Activated naive CD8-positive, alpha-beta T cell treated with anti-CD3 and anti-CD28 coated beads, Interleukin-2, amount 10 ng/mL, durations not matched to agents 7 days and 5 days (primary cell): Measurements from ENCODE around the gene NCMAP. TPM values are rescaled to one million over a fixed set of nuclear protein-coding genes. Genes with fewer than 3 reads are reported as not detected.

Experiments
- ATAC-seq: fragments of 150-1000 bp; cut with Tn5 transposase; one replicate; pipeline ENCODE4 v1.10.0; 2021; ENCODE audit warnings: low read depth, moderate library complexity
- POLR2A ChIA-PET: fragments of 350-600 bp; sonication (Branson Sonifier 250); formaldehyde crosslinking; loops from one replicate; lab custom pipeline; 2021; ENCODE audit warnings: antibody characterized with exemption; lab: Charles Lee
- DNase-seq: peaks from one replicate; pipeline ENCODE4 v3.0.0; 2021
- H3K27ac Mint-ChIP-seq: one replicate; pipeline ENCODE4 v1.8.0; 2022; ENCODE audit warnings: mild to moderate bottlenecking, mixed read lengths
- H3K27me3 Mint-ChIP-seq: one replicate; pipeline ENCODE4 v1.8.0; 2022; ENCODE audit warnings: mild to moderate bottlenecking, moderate library complexity, mixed read lengths
- H3K36me3 Mint-ChIP-seq: one replicate; pipeline ENCODE4 v1.8.0; 2021; ENCODE audit warnings: mild to moderate bottlenecking, mixed read lengths
- H3K4me1 Mint-ChIP-seq: one replicate; pipeline ENCODE4 v1.8.0; 2021; ENCODE audit warnings: mixed read lengths
- H3K4me3 Mint-ChIP-seq: one replicate; pipeline ENCODE4 v1.8.0; 2022; ENCODE audit warnings: mild to moderate bottlenecking, moderate library complexity, mixed read lengths
- H3K9me3 Mint-ChIP-seq: one replicate; pipeline ENCODE4 v1.8.0; 2021; ENCODE audit warnings: mixed read lengths
- total RNA-seq, 2 experiments: library from RNA; stranded (reverse); gene quantifications; one replicate each; pipeline ENCODE4 v1.2.3, GENCODE V29; 2021

Gene NCMAP
- total RNA-seq, 2 experiments from 2014 or later, result 0.19 to 0.23 TPM

DNA sequence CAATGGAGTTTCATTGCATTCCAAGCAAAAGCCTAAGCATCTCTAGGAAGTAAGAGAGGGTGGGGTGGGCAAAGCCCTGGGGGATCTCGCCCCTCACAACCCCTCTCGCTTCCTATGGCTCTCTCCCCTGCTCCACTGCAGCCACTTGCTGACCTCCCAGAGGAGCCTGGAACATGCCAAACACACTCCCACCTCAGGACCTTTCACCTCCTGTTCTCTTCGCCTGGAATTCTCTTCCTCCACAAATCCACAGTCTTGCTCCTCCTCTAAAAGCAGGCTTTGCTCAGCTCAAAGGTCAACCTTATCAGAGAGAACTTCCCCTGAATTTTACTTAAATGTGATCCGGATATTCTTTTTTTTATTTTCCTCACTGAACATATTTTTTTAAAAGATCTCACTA lies 66.3 kb downstream of the NCMAP start:
- Mint-ChIP-seq H3K4me1 (no peaks in the 10 kb centered on the region), H3K27ac (no peak overlapping the region), H3K9me3 (no peaks in the 10 kb centered on the region), H3K27me3 (peaks cover 26% of the 10 kb centered on the region), H3K4me3 (no peak overlapping the region), H3K36me3 (no peaks in the 10 kb centered on the region)
- DNase-seq (no peak), ATAC-seq (no peak)
- POLR2A ChIA-PET, result no interaction called here

DNA sequence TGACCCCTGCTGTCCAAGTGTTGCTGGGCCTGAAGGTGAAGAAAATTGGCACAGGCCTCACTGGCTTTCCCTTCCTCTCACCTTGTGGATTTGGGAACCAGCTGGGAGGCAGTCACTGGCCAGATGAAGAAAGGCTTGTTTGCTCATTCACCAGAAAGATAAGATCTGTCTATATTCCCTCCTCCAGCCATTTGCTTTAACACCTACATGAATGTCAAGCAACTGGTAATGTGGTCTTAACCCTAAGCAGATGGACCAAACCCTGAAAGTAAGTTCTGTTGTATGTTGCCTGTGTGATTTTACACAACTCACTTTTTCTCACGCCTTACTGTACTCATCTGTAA lies 76.9 kb downstream of the NCMAP start:
- peaks cover 3% of the 10 kb centered on the region for H3K4me1 Mint-ChIP-seq
- H3K9me3 Mint-ChIP-seq, result no peaks in the 10 kb centered on the region
- POLR2A ChIA-PET, result no interaction called here
- no peak overlapping the region for H3K4me3 Mint-ChIP-seq
- no peaks in the 10 kb centered on the region for H3K36me3 Mint-ChIP-seq
- H3K27me3 Mint-ChIP-seq, result peaks cover 27% of the 10 kb centered on the region
- DNase-seq (no peak), ATAC-seq (no peak)
- H3K27ac Mint-ChIP-seq, result no peak overlapping the region

DNA sequence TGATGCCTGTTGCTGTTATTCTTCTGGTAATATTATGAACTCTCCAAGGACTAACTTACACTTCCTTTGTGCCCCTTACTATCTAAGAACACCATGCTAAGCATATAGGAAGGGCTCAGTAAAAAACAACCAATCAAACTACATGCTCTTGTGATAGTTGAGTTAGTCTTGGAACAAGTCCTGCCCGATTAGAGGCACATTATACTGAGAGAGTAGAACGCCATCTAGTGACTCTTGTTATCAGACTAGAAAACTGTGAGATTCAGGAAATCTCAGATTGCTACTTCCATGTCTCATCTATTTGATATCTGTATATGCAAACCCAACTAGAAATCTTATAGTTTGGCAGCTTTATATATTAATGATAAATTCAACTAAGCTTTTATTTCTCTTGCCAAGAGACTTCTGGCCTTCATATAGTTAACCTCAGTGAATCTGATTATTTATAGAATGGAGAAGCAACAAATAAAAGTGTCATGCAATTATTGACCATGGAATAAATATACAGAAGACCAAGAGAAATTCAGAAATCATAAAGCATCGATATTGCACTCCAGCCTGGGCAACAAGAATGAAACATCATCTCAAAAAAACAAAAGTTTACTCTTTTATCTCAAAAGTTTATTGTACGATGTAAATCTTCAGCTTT lies 79.4 kb downstream of the NCMAP start:
- no peak overlapping the region for H3K4me3 Mint-ChIP-seq
- POLR2A ChIA-PET, result no interaction called here
- peak; percentile 82 for ATAC-seq
- no peaks in the 10 kb centered on the region for H3K9me3 Mint-ChIP-seq
- no peak overlapping the region for H3K27ac Mint-ChIP-seq
- no peak for DNase-seq
- H3K4me1 Mint-ChIP-seq, result peaks cover 3% of the 10 kb centered on the region
- peaks cover 20% of the 10 kb centered on the region for H3K27me3 Mint-ChIP-seq
- no peaks in the 10 kb centered on the region for H3K36me3 Mint-ChIP-seq

DNA sequence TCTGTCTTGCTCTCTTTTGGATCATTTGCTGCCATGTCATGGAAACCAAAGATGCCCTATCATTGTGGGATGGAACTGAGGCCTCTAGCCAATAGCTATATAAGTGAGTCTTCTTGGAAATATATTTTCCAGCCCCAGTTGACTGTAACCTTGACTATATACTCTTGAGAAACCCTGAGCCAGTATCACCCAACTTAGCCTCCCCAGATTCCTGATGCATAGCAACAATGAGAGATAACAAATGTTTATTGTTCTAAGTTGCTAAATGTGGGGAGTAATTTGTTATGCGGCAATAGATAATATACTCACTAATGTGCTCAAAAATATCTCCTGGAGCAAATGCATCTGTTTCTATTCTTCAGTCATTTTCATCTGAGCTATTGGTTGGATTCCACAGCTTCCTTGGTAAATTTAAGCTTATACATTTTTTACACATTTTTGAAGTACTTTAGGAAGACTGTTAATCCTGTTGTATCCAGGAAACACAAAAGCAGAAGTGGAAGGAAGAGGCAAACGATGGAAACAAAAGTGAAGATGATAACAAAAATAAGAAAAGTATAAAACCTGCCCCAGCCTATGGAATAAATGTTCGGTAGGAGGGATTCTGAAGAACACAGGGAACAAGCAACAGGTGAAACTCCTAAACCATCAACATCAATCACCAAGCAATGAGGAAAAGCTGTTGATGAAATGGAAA lies 80.9 kb downstream of the NCMAP start:
- ATAC-seq (no peak), DNase-seq (no peak)
- Mint-ChIP-seq H3K4me3 (no peak overlapping the region), H3K9me3 (no peaks in the 10 kb centered on the region), H3K4me1 (peaks cover 10% of the 10 kb centered on the region), H3K27me3 (peaks cover 9% of the 10 kb centered on the region), H3K27ac (no peak overlapping the region), H3K36me3 (no peaks in the 10 kb centered on the region)
- POLR2A ChIA-PET, result no interaction called here

DNA sequence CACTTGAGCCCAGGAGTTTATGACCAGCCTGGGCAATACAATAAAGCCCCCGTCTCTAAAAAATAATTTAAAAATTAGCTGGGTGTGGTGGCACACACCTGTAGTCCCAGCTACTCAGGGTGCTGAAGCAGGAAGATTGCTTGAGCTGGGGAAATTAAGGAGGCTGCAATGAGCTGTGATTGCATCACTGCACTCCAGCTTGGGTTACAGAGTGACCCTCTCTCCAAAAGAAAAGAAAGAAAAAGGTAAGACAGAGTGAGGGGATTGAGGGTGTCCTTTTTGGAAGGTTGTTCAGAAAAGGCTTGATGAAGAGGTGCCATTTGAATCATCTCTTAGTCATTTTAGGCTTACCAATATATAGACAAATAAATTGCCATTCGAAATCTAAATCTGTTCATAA lies 83.2 kb downstream of the NCMAP start:
- POLR2A ChIA-PET, result interaction anchor here (0.9 kb wide), 1 partner anchor 107 kb away, joined by 3 read pairs; no protein-coding TSS in a partner anchor
- H3K4me1 Mint-ChIP-seq, result peaks cover 11% of the 10 kb centered on the region
- no peak for DNase-seq
- H3K9me3 Mint-ChIP-seq, result no peaks in the 10 kb centered on the region
- peaks cover 5% of the 10 kb centered on the region for H3K27me3 Mint-ChIP-seq
- no peak for ATAC-seq
- peak overlapping the region; percentile 0 for H3K27ac Mint-ChIP-seq
- H3K4me3 Mint-ChIP-seq, result no peak overlapping the region
- H3K36me3 Mint-ChIP-seq, result no peaks in the 10 kb centered on the region

DNA sequence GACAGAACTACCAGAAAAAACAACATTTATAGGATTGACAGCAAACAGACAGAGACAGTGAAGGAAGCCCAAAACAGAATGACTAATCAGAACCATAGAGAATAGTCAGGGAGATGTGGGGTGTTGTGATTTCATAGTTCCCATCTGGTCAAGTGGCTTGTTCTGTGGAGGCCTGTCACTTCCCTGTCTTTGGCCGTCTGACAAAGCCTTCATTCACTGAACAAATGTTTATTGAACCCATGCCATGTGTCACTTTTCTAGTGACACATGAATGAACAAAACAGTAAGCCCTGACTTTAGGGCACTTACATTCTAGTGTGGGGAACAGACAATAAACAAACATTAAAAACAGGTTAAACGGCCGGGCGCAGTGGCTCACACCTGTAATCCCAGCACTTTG lies 84.0 kb downstream of the NCMAP start:
- DNase-seq (no peak), ATAC-seq (no peak)
- Mint-ChIP-seq H3K27ac (no peak overlapping the region), H3K27me3 (peaks cover 5% of the 10 kb centered on the region), H3K4me3 (no peak overlapping the region), H3K4me1 (peaks cover 19% of the 10 kb centered on the region), H3K9me3 (no peaks in the 10 kb centered on the region), H3K36me3 (peaks cover 3% of the 10 kb centered on the region)
- POLR2A ChIA-PET, result interaction anchor here (0.6 to 1.1 kb wide), 2 partner anchors 317 to 449 kb away, joined by 3 read pairs; no protein-coding TSS in a partner anchor

DNA sequence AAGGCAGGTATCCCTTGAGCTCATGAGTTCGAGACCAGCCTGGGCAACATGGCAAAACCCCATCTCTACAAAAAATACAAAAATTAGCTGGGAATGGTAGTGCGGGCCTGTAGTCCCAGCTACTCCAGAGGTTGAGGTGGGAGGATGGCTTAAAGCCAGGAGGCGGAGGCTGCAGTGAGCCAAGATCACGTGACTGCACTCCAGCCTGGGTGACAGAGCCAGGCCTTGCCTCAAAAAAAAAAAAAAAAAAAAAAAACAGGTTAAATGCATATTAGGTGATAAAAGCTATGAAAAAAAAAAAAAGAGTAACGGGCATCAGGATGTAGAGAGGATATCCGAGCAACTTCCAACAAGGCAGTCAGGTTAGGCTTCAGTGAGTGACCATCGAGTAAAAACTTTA lies 84.4 kb downstream of the NCMAP start:
- POLR2A ChIA-PET, result interaction anchor here (0.6 to 1.1 kb wide), 2 partner anchors 318 to 449 kb away, joined by 3 read pairs; no protein-coding TSS in a partner anchor
- DNase-seq (no peak), ATAC-seq (no peak)
- Mint-ChIP-seq H3K27ac (no peak overlapping the region), H3K9me3 (no peaks in the 10 kb centered on the region), H3K4me3 (no peak overlapping the region), H3K36me3 (peaks cover 5% of the 10 kb centered on the region), H3K27me3 (peaks cover 5% of the 10 kb centered on the region), H3K4me1 (peaks cover 21% of the 10 kb centered on the region)

DNA sequence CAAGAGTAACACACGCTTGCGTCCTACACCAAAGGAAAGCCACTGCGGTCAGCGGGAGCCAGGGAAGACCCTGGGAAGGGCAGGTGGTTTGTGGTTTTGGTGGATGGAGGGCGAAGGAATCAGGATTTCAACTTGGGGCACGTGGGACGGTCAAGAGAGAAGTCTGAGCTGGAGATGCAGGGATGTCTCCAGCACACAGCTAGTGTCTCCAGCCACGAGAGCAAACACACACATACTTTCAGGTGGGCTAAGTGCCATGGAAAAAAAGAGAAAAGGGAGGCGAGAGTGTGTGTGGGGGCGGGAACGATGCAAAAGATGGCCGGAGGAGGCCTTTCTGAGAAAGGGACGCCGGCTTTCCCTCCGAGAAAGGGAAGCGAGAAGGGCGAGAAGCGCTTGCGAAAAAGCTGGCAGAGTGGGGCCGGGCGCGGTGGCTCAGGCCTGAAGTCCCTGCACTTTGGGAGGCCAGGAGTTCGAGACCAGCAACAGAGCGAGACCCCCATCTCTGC lies 85.8 kb downstream of the NCMAP start:
- DNase-seq (peak; percentile 58), ATAC-seq (no peak)
- no peaks in the 10 kb centered on the region for H3K9me3 Mint-ChIP-seq
- peaks cover 27% of the 10 kb centered on the region for H3K4me1 Mint-ChIP-seq
- no peaks in the 10 kb centered on the region for H3K27me3 Mint-ChIP-seq
- H3K4me3 Mint-ChIP-seq, result peak overlapping the region; percentile 93
- POLR2A ChIA-PET, result interaction anchor here (0.6 to 2.2 kb wide), 6 partner anchors 59 to 591 kb away, joined by 3 to 14 read pairs (median 4); partner anchors contain the start of genes NIPAL3, RCAN3 and SYF2
- peak overlapping the region; percentile 97 for H3K27ac Mint-ChIP-seq
- peaks cover 8% of the 10 kb centered on the region for H3K36me3 Mint-ChIP-seq

DNA sequence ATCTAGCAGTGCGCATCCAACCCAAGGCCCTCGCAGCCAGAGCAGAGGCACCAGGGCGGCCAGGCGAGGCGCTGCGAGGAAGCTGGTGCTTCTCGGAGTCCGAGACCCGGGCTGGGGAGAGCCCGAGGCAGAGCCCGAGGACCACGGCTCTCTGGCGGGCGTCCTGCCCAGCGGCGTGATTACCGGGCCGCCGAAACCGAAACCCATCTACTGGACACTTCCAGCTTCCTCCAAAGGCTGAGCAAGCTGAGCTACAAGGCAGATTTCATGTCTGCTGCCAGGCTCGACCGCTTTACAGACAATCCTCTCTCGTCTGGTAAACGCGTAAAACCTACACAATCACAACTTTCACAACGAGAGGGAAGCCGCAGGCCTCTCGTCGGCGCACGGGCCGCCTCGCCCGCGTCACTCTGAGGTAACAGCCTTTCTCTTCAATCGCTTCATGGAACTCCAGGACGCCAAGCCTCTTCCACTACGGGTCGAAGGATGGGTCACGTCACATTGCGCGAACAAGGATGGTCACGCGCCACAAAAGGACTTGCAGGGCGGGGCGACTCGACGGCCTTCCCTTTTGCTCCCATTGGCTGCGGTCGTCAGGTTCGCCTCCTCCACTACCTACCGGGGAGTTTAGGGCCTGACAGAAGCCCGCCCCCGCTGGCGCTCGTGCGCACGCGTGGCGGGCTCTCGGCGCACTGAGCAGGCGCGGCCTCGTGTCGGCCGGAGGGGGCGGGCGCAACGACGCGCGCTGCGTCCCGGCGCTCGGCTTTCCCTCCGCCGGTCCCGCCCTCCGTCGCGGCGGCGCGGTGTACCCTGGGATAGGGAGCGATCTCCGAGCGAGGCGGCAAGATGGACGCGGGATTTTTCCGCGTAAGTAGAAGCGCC lies 86.8 kb downstream of the NCMAP start, which contains the start of gene SRRM1:
Gene SRRM1 (plus strand): TSS at position 822 of the 882 bp plus-strand sequence. CDS start 25 bp downstream, at position 847.
- POLR2A ChIA-PET, result interaction anchor here (0.5 to 2.2 kb wide), 11 partner anchors 56 to 892 kb away, joined by 3 to 14 read pairs (median 3); partner anchors contain the start of genes CLIC4, NIPAL3, RCAN3 and RSRP1

DNA sequence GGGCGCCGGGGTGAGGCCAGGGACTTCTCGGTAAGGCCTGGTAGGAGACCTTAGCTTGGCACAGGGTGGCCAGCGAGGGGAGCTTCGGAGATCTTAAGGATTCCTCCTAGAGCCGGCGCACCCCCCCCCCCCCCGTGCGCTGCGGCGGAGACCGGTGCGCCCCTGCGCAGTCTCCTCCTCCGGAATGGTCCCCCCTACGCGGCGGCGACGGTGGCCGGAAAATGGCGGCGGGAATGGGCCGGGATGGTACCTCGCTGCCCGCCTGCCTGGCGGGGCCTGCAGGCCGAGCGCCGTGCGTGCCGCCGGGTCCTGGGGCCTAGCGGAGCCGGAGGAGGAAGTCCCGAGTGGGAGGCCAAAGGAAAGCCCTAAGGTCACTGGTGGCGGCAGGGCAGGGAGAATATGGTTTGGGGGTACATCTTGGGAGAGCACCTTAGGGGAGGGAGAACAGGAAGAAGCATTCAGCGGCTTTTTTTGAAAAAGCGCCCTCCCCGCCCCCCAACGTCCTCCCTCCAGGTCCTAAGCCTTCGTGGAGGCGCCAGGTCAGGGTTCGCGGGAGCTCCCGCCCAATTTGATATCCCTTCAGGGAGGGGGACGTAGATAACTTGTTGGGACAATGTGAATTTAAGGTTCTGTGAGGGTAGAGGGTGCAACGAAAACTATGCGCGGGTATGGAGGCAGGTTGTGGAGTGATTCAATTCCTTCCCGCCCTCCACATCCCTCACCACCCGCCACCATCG lies 87.6 kb downstream of the NCMAP start:
- H3K4me3 Mint-ChIP-seq, result peak overlapping the region; percentile 93
- H3K36me3 Mint-ChIP-seq, result peaks cover 16% of the 10 kb centered on the region

More for the DNA sequence above, 86.8 kb downstream of the NCMAP start, which contains the start of gene SRRM1:
- Mint-ChIP-seq H3K4me3 (peak within 1 kb of the TSS; percentile 93), H3K27me3 (no peaks in the 10 kb centered on the region), H3K36me3 (peaks cover 14% of the 10 kb centered on the region), H3K9me3 (no peaks in the 10 kb centered on the region), H3K27ac (peak within 1 kb of the TSS; percentile 97), H3K4me1 (peaks cover 27% of the 10 kb centered on the region)
- peak; percentile 98 for DNase-seq
- peak; percentile 95 for ATAC-seq

DNA sequence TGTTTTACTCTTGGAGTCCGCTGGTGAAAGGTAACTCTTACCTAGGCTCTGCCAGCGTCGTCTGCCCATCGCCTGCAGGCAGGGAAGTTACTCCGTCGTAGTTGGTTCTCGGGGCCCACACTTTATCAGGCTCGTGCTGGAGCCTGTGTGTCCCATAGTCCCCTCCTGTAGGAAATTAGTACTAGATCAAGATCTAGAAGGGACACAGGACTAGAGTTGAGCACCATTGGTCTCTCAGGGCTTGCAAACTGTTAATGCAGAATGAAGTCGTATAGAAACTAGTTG lies 88.2 kb downstream of the NCMAP start:
- POLR2A ChIA-PET, result interaction anchor here (0.7 kb wide), 1 partner anchor 10 kb away, joined by 3 read pairs; no protein-coding TSS in a partner anchor
- Mint-ChIP-seq H3K9me3 (no peaks in the 10 kb centered on the region), H3K27me3 (no peaks in the 10 kb centered on the region), H3K4me1 (peaks cover 29% of the 10 kb centered on the region), H3K4me3 (peak overlapping the region; percentile 93), H3K27ac (peak overlapping the region; percentile 85), H3K36me3 (peaks cover 21% of the 10 kb centered on the region)
- ATAC-seq, result no peak
- DNase-seq, result no peak

More for the DNA sequence above, 87.6 kb downstream of the NCMAP start:
- DNase-seq (no peak), ATAC-seq (peak; percentile 11)
- POLR2A ChIA-PET, result interaction anchor here (0.6 to 2.2 kb wide), 4 partner anchors 11 to 161 kb away, joined by 3 to 14 read pairs (median 3); partner anchors contain the start of genes CLIC4 and RCAN3
- peak overlapping the region; percentile 97 for H3K27ac Mint-ChIP-seq
- H3K4me1 Mint-ChIP-seq, result peaks cover 28% of the 10 kb centered on the region
- no peaks in the 10 kb centered on the region for H3K9me3 Mint-ChIP-seq
- H3K27me3 Mint-ChIP-seq, result no peaks in the 10 kb centered on the region

DNA sequence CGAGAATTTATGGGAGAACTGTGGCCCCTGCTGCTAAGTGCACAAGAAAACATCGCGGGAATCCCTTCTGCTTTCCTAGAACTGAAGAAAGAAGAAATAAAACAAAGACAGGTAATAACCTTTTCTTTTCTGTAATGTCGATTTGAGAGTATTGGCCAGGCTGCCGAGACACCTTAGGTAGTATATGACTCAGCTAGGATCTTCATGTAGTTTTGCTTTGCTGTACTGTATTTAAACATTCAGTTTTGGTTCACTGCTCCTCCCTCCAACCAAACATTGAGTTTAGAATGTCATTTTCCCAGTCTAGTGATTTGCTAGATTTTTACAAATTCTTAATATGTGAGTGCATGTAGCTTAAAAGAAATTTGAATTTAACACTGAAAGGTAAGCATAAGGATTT lies 93.0 kb downstream of the NCMAP start:
- Mint-ChIP-seq H3K9me3 (no peaks in the 10 kb centered on the region), H3K36me3 (peaks cover 46% of the 10 kb centered on the region), H3K4me3 (no peak overlapping the region), H3K27me3 (no peaks in the 10 kb centered on the region), H3K4me1 (peaks cover 31% of the 10 kb centered on the region), H3K27ac (no peak overlapping the region)
- ATAC-seq (no peak), DNase-seq (no peak)
- POLR2A ChIA-PET, result no interaction called here
